Hepatocyte (in vitro differentiated cells): ENCODE data around the gene MACROD2. TPM values are rescaled to one million over a fixed set of nuclear protein-coding genes. Genes with fewer than 3 reads are reported as not detected.

Experiments used
- DNase-seq: peaks from one replicate; pipeline ENCODE4 v3.0.0-alpha.2; 2016; ENCODE audit warnings: low spot score
- H2AFZ ChIP-seq: fragments of 200-600 bp; sonication (generic); 2 replicates; pipeline ENCODE4 v1.6.0; 2016; ENCODE audit warnings: antibody characterized with exemption, mild to moderate bottlenecking
- H3K27ac ChIP-seq: fragments of 200-600 bp; sonication (generic); 2 replicates; pipeline ENCODE4 v1.5.1; 2016; ENCODE audit warnings: mild to moderate bottlenecking
- H3K27me3 ChIP-seq: fragments of 200-600 bp; sonication (generic); 2 replicates; pipeline ENCODE4 v1.6.1; 2016
- H3K36me3 ChIP-seq: fragments of 200-600 bp; sonication (generic); replicated peaks from 2 replicates; pipeline ENCODE4 v1.5.1; 2016; ENCODE audit warnings: low read depth; ENCODE audit not compliant: insufficient read depth
- H3K4me1 ChIP-seq: fragments of 200-600 bp; sonication (generic); 2 replicates; pipeline ENCODE4 v1.5.1; 2016; ENCODE audit warnings: mild to moderate bottlenecking, moderate library complexity; ENCODE audit not compliant: insufficient read depth
- H3K4me2 ChIP-seq: fragments of 200-600 bp; sonication (generic); 2 replicates; pipeline ENCODE4 v1.6.0; 2016
- H3K4me3 ChIP-seq: fragments of 200-600 bp; sonication (generic); 2 replicates; pipeline ENCODE4 v1.5.1; 2016; ENCODE audit warnings: mild to moderate bottlenecking
- H3K79me2 ChIP-seq: fragments of 200-600 bp; sonication (generic); 2 replicates; pipeline ENCODE4 v1.6.0; 2017; ENCODE audit warnings: mild to moderate bottlenecking
- H3K9me2 ChIP-seq: fragments of 200-600 bp; sonication (generic); replicated peaks from 2 replicates; pipeline ENCODE4 v1.6.0; 2017; ENCODE audit warnings: mild to moderate bottlenecking; ENCODE audit not compliant: insufficient read depth
- H3K9me3 ChIP-seq: fragments of 200-600 bp; sonication (generic); 2 replicates; pipeline ENCODE4 v1.5.1; 2016; ENCODE audit warnings: low read depth, mild to moderate bottlenecking
- H4K20me1 ChIP-seq: fragments of 200-600 bp; sonication (generic); 2 replicates; pipeline ENCODE4 v1.6.0; 2016; ENCODE audit warnings: mild to moderate bottlenecking; ENCODE audit not compliant: insufficient read depth, poor library complexity, severe bottlenecking
- EZH2 ChIP-seq: fragments of 200-600 bp; sonication (generic); IDR thresholded peaks from 2 replicates; pipeline ENCODE4 v1.6.1; 2016; ENCODE audit warnings: antibody characterized with exemption, mild to moderate bottlenecking, borderline replicate concordance
- EZH2phosphoT487 ChIP-seq: fragments of 200-600 bp; sonication (generic); IDR thresholded peaks from one replicate; pipeline ENCODE4 v1.6.1; 2018; ENCODE audit warnings: antibody characterized with exemption, mild to moderate bottlenecking, low read depth, moderate library complexity; ENCODE audit not compliant: unreplicated experiment, severe bottlenecking
- WGBS: methylation state at CpG from one replicate; pipeline ENCODE4 v1.1.6; 2016; ENCODE audit warnings: low lambda C conversion rate; ENCODE audit errors: missing lambda C conversion rate; 5-methylcytosine and 5-hydroxymethylcytosine counted together
- polyA plus RNA-seq: library from polyadenylated mRNA; unstranded; fragments of >200 nt; fragmentation: Nextera tagmentation; extraction: Ambion mirVana; gene quantifications from 2 replicates; pipeline ENCODE4 v1.2.1, GENCODE V29; 2016
- total RNA-seq: library from RNA; depleted of rRNA; stranded (reverse); fragments of >200 nt; gene quantifications from 2 replicates; pipeline ENCODE4 v1.2.3, GENCODE V29; 2014
- TF ChIP-seq, protein P1 (sequence below): fragments of 200-600 bp; sonication (generic); IDR thresholded peaks from 2 replicates; pipeline ENCODE4 v1.5.1; 2016; ENCODE audit warnings: antibody characterized with exemption, mild to moderate bottlenecking; ENCODE audit not compliant: poor library complexity

MACROD2 gene
- total and polyA plus RNA-seq, 2 experiments from 2014 or later, result 2.4 to 3.1 TPM

DNA sequence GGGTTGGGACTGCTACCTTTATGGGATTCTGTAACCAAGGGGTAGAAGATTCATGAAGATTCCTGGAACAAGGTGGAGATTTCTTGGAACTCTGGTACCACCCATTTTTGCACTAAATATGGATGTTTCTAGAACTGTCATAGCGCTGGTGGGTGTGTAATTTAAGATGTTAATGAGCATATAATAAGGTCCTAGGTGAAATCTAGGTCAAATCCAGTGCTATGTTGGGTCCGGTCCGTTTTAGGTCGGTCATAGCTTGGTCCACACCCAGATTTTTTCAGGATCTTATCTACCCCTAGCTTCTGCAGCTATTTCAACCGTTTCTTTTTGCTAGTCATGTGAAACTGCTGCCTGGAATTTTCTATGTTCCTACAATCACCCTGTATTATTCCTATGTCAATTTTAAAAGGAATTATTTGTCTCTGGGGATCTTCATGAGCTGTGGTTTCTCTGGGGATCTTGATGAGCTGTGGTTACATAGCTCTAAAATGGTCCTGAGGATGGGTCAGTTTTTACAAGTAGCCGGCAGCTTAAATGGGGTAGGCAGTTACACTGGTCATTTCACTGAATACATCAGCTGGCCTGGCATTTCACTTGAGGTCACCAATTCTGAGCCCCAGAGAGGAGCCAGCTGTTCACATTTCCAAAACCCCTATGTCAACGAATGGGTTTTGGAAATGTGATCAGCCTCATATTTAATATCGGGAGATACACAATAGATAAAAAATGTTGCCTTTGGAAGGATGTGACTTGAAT is 994.4 kb downstream of the MACROD2 start:
- H3K79me2 ChIP-seq, result no peaks in the 10 kb centered on the region
- no peak overlapping the region for H3K4me3 ChIP-seq
- H3K27ac ChIP-seq, result no peak overlapping the region
- H2AFZ ChIP-seq, result no peak overlapping the region
- 95% methylated on average over 8 of the region's 8 CpGs for WGBS
- peaks cover 29% of the 10 kb centered on the region for H3K4me1 ChIP-seq
- no peaks in the 10 kb centered on the region for H3K9me3 ChIP-seq
- no peaks in the 10 kb centered on the region for H3K36me3 ChIP-seq
- no peaks in the 10 kb centered on the region for H3K27me3 ChIP-seq
- no peak overlapping the region for H3K4me2 ChIP-seq
- no peak for DNase-seq
- TF ChIP-seq EZH2phosphoT487 (no peak), EZH2 (no peak)
- TF ChIP-seq, protein P1, sequence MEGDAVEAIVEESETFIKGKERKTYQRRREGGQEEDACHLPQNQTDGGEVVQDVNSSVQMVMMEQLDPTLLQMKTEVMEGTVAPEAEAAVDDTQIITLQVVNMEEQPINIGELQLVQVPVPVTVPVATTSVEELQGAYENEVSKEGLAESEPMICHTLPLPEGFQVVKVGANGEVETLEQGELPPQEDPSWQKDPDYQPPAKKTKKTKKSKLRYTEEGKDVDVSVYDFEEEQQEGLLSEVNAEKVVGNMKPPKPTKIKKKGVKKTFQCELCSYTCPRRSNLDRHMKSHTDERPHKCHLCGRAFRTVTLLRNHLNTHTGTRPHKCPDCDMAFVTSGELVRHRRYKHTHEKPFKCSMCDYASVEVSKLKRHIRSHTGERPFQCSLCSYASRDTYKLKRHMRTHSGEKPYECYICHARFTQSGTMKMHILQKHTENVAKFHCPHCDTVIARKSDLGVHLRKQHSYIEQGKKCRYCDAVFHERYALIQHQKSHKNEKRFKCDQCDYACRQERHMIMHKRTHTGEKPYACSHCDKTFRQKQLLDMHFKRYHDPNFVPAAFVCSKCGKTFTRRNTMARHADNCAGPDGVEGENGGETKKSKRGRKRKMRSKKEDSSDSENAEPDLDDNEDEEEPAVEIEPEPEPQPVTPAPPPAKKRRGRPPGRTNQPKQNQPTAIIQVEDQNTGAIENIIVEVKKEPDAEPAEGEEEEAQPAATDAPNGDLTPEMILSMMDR, result no peak
- H4K20me1 ChIP-seq, result no peaks in the 10 kb centered on the region
- H3K9me2 ChIP-seq, result no peaks in the 10 kb centered on the region

DNA sequence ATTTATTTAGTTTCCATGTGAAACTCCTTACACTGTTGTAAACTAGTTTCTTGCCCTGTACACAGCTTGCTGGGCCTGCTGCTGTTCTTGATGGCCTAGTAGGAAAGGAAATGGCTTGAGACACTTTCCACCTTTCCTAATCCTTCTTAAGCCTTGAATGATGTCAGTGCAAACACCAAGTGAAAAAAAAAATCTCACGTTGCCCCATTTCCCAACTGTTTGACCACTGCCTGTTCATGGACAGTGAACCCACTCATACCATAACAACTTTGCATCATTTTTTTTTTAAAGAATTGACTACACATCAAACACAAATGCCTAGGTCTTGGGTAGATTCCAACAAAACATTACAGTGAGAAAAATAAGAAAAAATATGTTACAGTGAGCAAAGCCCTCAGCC is 995.7 kb downstream of the MACROD2 start:
- H3K4me1 ChIP-seq, result peaks cover 21% of the 10 kb centered on the region
- H3K27me3 ChIP-seq, result no peaks in the 10 kb centered on the region
- no peak overlapping the region for H2AFZ ChIP-seq
- TF ChIP-seq, protein P1, result no peak
- TF ChIP-seq EZH2, result no peak
- no peak for TF ChIP-seq EZH2phosphoT487
- H3K4me3 ChIP-seq, result no peak overlapping the region
- peak overlapping the region; percentile 15 for H3K27ac ChIP-seq
- no peaks in the 10 kb centered on the region for H3K36me3 ChIP-seq
- H4K20me1 ChIP-seq, result no peaks in the 10 kb centered on the region
- peak; percentile 27 for DNase-seq
- H3K79me2 ChIP-seq, result no peaks in the 10 kb centered on the region
- no peaks in the 10 kb centered on the region for H3K9me2 ChIP-seq
- no peaks in the 10 kb centered on the region for H3K9me3 ChIP-seq
- H3K4me2 ChIP-seq, result no peak overlapping the region
- WGBS, result 44% methylated on average over 1 of the region's 1 CpG

DNA sequence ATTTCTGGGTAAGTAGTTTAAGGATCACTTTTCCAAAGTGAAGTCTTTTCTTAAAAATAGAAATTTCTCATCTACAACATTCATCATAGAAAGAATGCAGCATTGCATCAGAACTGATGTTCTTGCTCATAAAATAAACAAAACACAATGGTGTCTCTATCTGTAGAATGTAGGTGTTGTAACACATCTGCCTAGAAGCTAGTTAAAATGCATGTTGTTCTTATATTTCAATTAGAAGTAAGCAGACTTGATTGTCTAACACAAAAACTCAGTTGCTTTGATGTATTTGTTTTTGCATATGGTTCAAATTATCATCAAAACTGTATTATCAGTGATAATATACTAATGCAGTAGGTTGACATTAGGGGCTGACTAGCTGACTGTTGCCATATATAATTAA is 996.8 kb downstream of the MACROD2 start:
- H2AFZ ChIP-seq, result no peak overlapping the region
- DNase-seq, result no peak
- no peak overlapping the region for H3K4me2 ChIP-seq
- H3K27me3 ChIP-seq, result no peaks in the 10 kb centered on the region
- H3K36me3 ChIP-seq, result no peaks in the 10 kb centered on the region
- no peak for TF ChIP-seq EZH2
- TF ChIP-seq, protein P1, result no peak
- no peak for TF ChIP-seq EZH2phosphoT487
- no peaks in the 10 kb centered on the region for H3K9me2 ChIP-seq
- H3K27ac ChIP-seq, result no peak overlapping the region
- no peaks in the 10 kb centered on the region for H3K79me2 ChIP-seq
- no peak overlapping the region for H3K4me3 ChIP-seq
- peaks cover 13% of the 10 kb centered on the region for H3K4me1 ChIP-seq
- no peaks in the 10 kb centered on the region for H4K20me1 ChIP-seq
- H3K9me3 ChIP-seq, result no peaks in the 10 kb centered on the region
